NT2/D1 (cell line): ENCODE results near the gene PLA2G6.

Experiments
- YY1 ChIP-seq: IDR thresholded peaks from 2 replicates; pipeline ENCODE4 v1.6.1; 2011; ENCODE audit not compliant: insufficient read length, insufficient read depth
- ZNF274 ChIP-seq: IDR thresholded peaks from 2 replicates; pipeline ENCODE4 v1.6.1; 2011; ENCODE audit warnings: mild to moderate bottlenecking, low read depth, low read length

DNA sequence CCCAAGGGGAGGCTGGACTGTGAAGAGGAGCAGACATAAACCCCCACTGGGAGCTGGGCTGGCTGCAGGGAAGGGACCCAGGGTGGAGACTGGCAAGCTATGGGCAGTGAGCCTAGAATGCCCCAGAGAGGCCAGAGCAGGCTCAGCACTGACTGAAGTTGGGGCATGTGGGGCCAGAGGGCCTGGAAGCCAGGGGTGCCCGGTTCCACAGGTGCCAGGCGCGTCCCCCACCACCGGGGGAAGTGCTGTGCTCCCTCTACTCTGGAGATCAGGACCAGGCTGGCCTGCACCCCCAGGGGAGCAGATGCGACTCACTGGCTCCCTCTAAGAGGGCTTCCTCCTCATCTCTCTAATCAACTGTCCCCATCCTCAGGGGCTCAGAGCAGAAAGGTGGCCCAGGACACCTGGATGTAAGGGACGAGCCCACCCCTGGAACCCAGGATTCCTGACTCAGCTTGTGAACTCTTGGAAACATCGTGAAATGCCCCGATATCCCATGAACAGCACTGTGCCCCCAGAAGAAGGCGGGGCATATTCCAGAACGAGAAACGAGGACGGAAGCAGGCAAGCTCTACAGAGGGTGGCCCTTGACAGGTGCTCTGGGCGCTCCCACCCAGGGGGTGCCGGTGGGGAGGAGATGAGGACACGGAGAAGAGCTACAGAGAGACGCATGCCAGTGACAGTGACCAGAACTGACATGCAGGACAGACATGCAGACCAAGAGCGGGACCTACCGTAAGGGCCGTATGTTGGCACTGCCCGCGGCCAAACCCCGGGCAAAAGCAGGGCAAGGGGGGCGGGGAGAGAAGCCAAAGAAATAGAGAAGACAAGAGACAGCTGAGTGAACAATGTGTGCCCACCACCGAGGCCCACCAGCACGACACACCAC lies 40.5 kb upstream of the PLA2G6 start:
- TF ChIP-seq YY1, result no peak
- TF ChIP-seq ZNF274, result no peak
